GF-D8 (cell line): ENCODE results near the gene TSPOAP1.

Source experiments
- DNase-seq: peaks from one replicate; lab custom pipeline; 2025; lab: John Stamatoyannopoulos, UW

TSPOAP1 gene

GRCh38 chr17:58363457-58364185 is 35.0 kb upstream of the TSPOAP1 start:
- DNase-seq = no peak

- DNase-seq = no peak
Measured at GRCh38 chr17:58362368-58363014, 33.9 kb upstream of the TSPOAP1 start.

GRCh38 chr17:58360296-58361063 is 31.9 kb upstream of the TSPOAP1 start:
- DNase-seq = no peak

GRCh38 chr17:58358408-58359172 is 30.0 kb upstream of the TSPOAP1 start:
- DNase-seq = no peak

GRCh38 chr17:58357312-58358297 is 29.0 kb upstream of the TSPOAP1 start:
- DNase-seq = no peak

- DNase-seq = no peak
Measured at GRCh38 chr17:58356231-58356630, 27.6 kb upstream of the TSPOAP1 start.

GRCh38 chr17:58354541-58355216 is 26.1 kb upstream of the TSPOAP1 start:
- DNase-seq = no peak

GRCh38 chr17:58353389-58353825 is 24.8 kb upstream of the TSPOAP1 start:
- no peak for DNase-seq

GRCh38 chr17:58352596-58353388 is 24.2 kb upstream of the TSPOAP1 start:
- DNase-seq = peak; percentile 47

- DNase-seq = peak; percentile 92
Measured at GRCh38 chr17:58351831-58352595, 23.4 kb upstream of the TSPOAP1 start, which contains the start of gene SUPT4H1. Gene SUPT4H1 (minus strand): TSS chr17:58352201. CDS start chr17:58352135, 66 bp downstream.

- no peak for DNase-seq
Measured at GRCh38 chr17:58351182-58351581, 22.6 kb upstream of the TSPOAP1 start.

- no peak for DNase-seq
Measured at GRCh38 chr17:58348038-58348437, 19.4 kb upstream of the TSPOAP1 start.

GRCh38 chr17:58345500-58345899 is 16.9 kb upstream of the TSPOAP1 start:
- DNase-seq = no peak

GRCh38 chr17:58344791-58345157 is 16.2 kb upstream of the TSPOAP1 start:
- peak; percentile 19 for DNase-seq

- peak; percentile 96 for DNase-seq
Measured at GRCh38 chr17:58344047-58344790, 15.6 kb upstream of the TSPOAP1 start.

GRCh38 chr17:58343131-58343530 is 14.5 kb upstream of the TSPOAP1 start:
- DNase-seq = no peak

GRCh38 chr17:58341861-58342475 is 13.4 kb upstream of the TSPOAP1 start:
- DNase-seq = no peak
